T-cell (primary cell): Measurements from ENCODE around the gene EDN1. TPM values are rescaled to one million over a fixed set of nuclear protein-coding genes. Genes with fewer than 3 reads are reported as not detected.
A peak's percentile ranks its signal among the peaks of the same experiment; 100 is the strongest.

Experiments
- ATAC-seq, 4 experiments: fragments of 200-7000 bp in 3 of 4; fragments of 150-1000 bp in 1 of 4; cut with Tn5 transposase; replicated peaks in 1 of 4; 1 replicate in 3 of 4; 2 replicates in 1 of 4; pipeline ENCODE4 v1.10.0; 2021; ENCODE audit warnings: moderate library complexity in 3 of 4, mild to moderate bottlenecking in 2 of 4, moderate number of reproducible peaks in 1 of 4
- CTCF ChIA-PET, 2 donors: fragments of 300-600 bp; sonication (Branson Sonifier 250); formaldehyde crosslinking; loops; one replicate each; lab custom pipeline; 2022; ENCODE audit warnings: antibody characterized with exemption in 2 of 2; lab: Charles Lee
- POLR2A ChIA-PET, 2 donors: fragments of 300-600 bp; sonication (Branson Sonifier 250); formaldehyde crosslinking; loops; one replicate each; lab custom pipeline; 2022; ENCODE audit warnings: antibody characterized with exemption in 2 of 2; lab: Charles Lee
- DNase-seq, 35 experiments: peaks; one replicate each; pipeline versions ENCODE4 v3.0.0 to v3.0.0-alpha.2; 2013 to 2023
- H3K27ac ChIP-seq: one replicate; pipeline ENCODE4 v1.5.1; 2013; ENCODE audit warnings: low read length
- H3K27me3 ChIP-seq, 2 experiments: replicated peaks in 1 of 2; 1 replicate in 1 of 2; 2 replicates in 1 of 2; pipeline versions ENCODE4 v1.6.1 to v1.7.0; 2013; ENCODE audit warnings: low read length in 1 of 2, mixed read lengths in 1 of 2; ENCODE audit not compliant: control insufficient read depth in 2 of 2, insufficient read depth in 2 of 2; ENCODE audit errors: extremely low read depth in 1 of 2
- H3K36me3 ChIP-seq, 2 donors: 1 replicate in 1 of 2; 2 replicates in 1 of 2; pipeline versions ENCODE4 v1.6.1 to v1.7.0; 2013; ENCODE audit warnings: low read length in 1 of 2; ENCODE audit not compliant: control insufficient read depth in 2 of 2, insufficient read depth in 1 of 2; ENCODE audit errors: extremely low read depth in 1 of 2
- H3K4me1 ChIP-seq, 2 experiments: 1 replicate in 1 of 2; 2 replicates in 1 of 2; pipeline versions ENCODE4 v1.6.1 to v1.7.0; 2013; ENCODE audit warnings: low read length in 2 of 2, mixed read lengths in 1 of 2; ENCODE audit not compliant: insufficient read depth in 2 of 2, control insufficient read depth in 1 of 2; ENCODE audit errors: extremely low read depth in 1 of 2
- H3K4me3 ChIP-seq, 2 donors: 1 replicate in 1 of 2; 2 replicates in 1 of 2; pipeline versions ENCODE4 v1.5.1 to v1.7.0; 2013; ENCODE audit warnings: mild to moderate bottlenecking in 2 of 2, low read length in 1 of 2, moderate library complexity in 1 of 2; ENCODE audit not compliant: control insufficient read depth in 1 of 2; ENCODE audit errors: extremely low read depth in 1 of 2
- H3K9me3 ChIP-seq: 2 replicates; pipeline ENCODE4 v1.7.0; 2013
- H3K27ac Mint-ChIP-seq, 2 donors: one replicate each; pipeline ENCODE4 v1.8.0; 2020 to 2021; ENCODE audit warnings: mild to moderate bottlenecking in 2 of 2, mixed read lengths in 2 of 2
- H3K27me3 Mint-ChIP-seq, 2 donors: one replicate each; pipeline ENCODE4 v1.8.0; 2021 to 2022; ENCODE audit warnings: mixed read lengths in 2 of 2
- H3K36me3 Mint-ChIP-seq: one replicate; pipeline ENCODE4 v1.8.0; 2021; ENCODE audit warnings: mixed read lengths
- H3K4me1 Mint-ChIP-seq, 3 donors: one replicate each; pipeline ENCODE4 v1.8.0; 2020 to 2022; ENCODE audit warnings: mixed read lengths in 3 of 3, mild to moderate bottlenecking in 1 of 3
- H3K4me3 Mint-ChIP-seq, 3 donors: one replicate each; pipeline ENCODE4 v1.8.0; 2020 to 2022; ENCODE audit warnings: mild to moderate bottlenecking in 3 of 3, mixed read lengths in 3 of 3, moderate library complexity in 3 of 3
- H3K9me3 Mint-ChIP-seq, 3 donors: one replicate each; pipeline ENCODE4 v1.8.0; 2020 to 2022; ENCODE audit warnings: mixed read lengths in 3 of 3
- WGBS: methylation state at CpG from one replicate; pipeline ENCODE4 v1.1.5; 2013; ENCODE audit warnings: missing lambda C conversion rate; ENCODE audit not compliant: insufficient coverage; 5-methylcytosine and 5-hydroxymethylcytosine counted together
- total RNA-seq, 35 experiments: library from RNA in 6 of 35; stranded (reverse) in 6 of 35; fragments of 120-200 nt in 1 of 35; gene quantifications; one replicate each; pipeline versions ENCODE4 v1.2.1 to v1.2.4 and lab custom pipeline; 2013 to 2026

EDN1 gene
- total RNA-seq, 5 donors from 2014 or later (not counting 1 experiment from before 2014, with no cell fraction given): 0.44 to 1.2 (median 0.79) TPM

DNA sequence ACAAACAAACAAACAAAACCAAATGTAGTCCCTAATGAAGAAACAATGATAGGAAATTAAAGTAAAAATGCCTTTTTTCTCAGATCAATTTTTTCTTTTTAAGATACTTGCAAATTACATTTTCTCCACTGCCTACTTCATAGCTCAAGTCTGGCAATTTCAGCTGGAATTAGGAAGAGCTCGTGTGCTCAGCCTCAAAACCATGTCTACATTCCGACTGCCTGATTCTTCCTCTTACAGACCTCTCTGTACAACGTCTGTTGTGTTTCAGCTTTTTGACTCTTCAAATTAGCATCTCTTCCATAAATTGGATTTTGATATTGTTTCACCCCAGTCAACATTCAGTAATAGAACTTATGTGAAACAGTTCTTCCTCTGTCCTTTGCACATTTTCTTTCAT is 9.3 kb upstream of the EDN1 start:
- peaks cover 0 to 3% of the 10 kb centered on the region in 2 experiments for H3K27me3 ChIP-seq
- no peaks in the 10 kb centered on the region for H3K9me3 Mint-ChIP-seq
- ChIA-PET CTCF (interaction anchor here in 1 of 2 donors (1.0 kb wide), 1 partner anchor 9 kb away, joined by 3 read pairs; the partner anchor contains the start of gene EDN1), POLR2A (no interaction called here)
- no peak overlapping the region for H3K4me3 Mint-ChIP-seq
- H3K4me1 ChIP-seq: no peaks in the 10 kb centered on the region
- H3K9me3 ChIP-seq: no peaks in the 10 kb centered on the region
- no peak overlapping the region for H3K27ac ChIP-seq
- H3K27me3 Mint-ChIP-seq: peaks cover 9 to 20% of the 10 kb centered on the region in 2 donors
- DNase-seq (no peak), ATAC-seq (no peak)
- H3K27ac Mint-ChIP-seq: no peak overlapping the region
- no peak overlapping the region for H3K4me3 ChIP-seq
- 33% methylated on average over 1 of the region's 3 CpGs for WGBS
- no peaks in the 10 kb centered on the region for H3K36me3 Mint-ChIP-seq
- peaks cover 7 to 12% (median 7%) of the 10 kb centered on the region in 3 donors for H3K4me1 Mint-ChIP-seq
- H3K36me3 ChIP-seq: no peaks in the 10 kb centered on the region

DNA sequence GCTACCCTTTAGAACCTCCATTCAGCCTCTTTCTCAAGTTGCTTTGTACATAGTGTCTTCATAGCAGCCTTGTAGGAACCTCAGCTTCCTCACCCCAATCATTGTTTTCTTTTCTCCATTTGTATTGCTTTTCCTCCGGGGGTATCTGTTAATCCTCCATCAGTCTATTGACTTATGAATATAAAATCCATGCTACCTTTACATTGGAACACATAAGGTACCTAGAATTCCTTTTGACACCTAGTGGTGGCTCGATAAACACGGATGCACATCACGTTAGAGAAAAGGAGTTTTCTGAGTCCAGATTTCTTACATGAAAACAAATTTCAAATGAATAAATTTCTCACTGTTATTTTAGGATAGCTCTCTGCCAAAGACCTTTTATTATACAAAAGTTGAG is 6.3 kb upstream of the EDN1 start:
- DNase-seq (no peak), ATAC-seq (no peak)
- Histone ChIP-seq H3K27me3 (peaks cover 0 to 17% of the 10 kb centered on the region in 2 experiments), H3K27ac (no peak overlapping the region), H3K4me1 (no peaks in the 10 kb centered on the region), H3K4me3 (no peak overlapping the region), H3K9me3 (no peaks in the 10 kb centered on the region), H3K36me3 (no peaks in the 10 kb centered on the region)
- ChIA-PET CTCF (no interaction called here), POLR2A (no interaction called here)
- no peaks in the 10 kb centered on the region for H3K36me3 Mint-ChIP-seq
- WGBS: no CpG with 5 or more reads among the region's 4 CpGs
- H3K27ac Mint-ChIP-seq: no peak overlapping the region
- peaks cover 7 to 11% (median 7%) of the 10 kb centered on the region in 3 donors for H3K4me1 Mint-ChIP-seq
- no peak overlapping the region for H3K4me3 Mint-ChIP-seq
- H3K27me3 Mint-ChIP-seq: peaks cover 0 to 23% of the 10 kb centered on the region in 2 donors
- H3K9me3 Mint-ChIP-seq: no peaks in the 10 kb centered on the region

DNA sequence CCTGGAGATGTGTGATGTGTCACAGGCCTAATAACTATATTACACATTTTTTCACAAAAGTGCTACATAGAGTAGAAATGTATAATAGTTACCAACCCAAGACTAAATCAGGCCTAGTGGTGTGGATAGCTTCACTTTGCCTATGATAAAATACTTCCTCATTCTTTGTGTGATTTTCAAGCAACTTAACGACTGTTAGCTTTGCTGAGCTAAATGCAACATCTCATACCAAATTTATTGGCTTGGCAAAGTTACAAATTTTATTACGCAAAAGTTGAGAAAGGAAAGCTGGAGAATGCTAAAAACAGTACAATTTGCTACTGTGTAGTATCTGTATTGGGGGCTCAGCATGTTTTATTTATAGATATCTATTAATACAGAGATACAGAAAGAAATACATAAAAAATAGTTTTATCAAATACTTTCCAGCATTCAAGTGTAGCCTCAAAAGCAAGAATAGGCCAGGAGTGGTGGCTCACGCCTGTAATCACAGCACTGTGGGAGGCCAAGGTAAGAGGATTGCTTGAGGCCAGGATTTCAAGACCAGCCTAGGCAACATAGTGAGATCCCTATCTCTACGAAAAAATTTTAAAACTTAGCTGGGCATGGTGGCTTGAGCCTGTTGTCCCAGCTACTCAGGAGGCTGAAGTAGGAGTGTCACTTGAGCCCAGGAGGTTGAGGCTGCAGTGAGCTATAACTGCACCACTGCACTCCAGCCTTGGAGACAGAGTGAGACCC is 3.6 kb upstream of the EDN1 start:
- Histone ChIP-seq H3K9me3 (no peaks in the 10 kb centered on the region), H3K4me1 (peaks cover 0 to 11% of the 10 kb centered on the region in 2 experiments), H3K27me3 (peaks cover 0 to 32% of the 10 kb centered on the region in 2 experiments), H3K36me3 (no peaks in the 10 kb centered on the region), H3K4me3 (no peak overlapping the region), H3K27ac (no peak overlapping the region)
- Mint-ChIP-seq H3K4me3 (no peak overlapping the region), H3K27ac (no peak overlapping the region), H3K27me3 (peaks cover 4 to 40% of the 10 kb centered on the region in 2 donors), H3K4me1 (peaks cover 13 to 19% (median 16%) of the 10 kb centered on the region in 3 donors), H3K9me3 (no peaks in the 10 kb centered on the region), H3K36me3 (no peaks in the 10 kb centered on the region)
- no peak for ATAC-seq
- CTCF ChIA-PET: interaction anchor here in 1 of 2 donors (0.7 kb wide), 3 partner anchors 24 to 571 kb away, joined by 3 to 5 read pairs (median 4); no protein-coding TSS in a partner anchor
- POLR2A ChIA-PET: no interaction called here
- WGBS: 100% methylated on average over 1 of the region's 4 CpGs
- no peak for DNase-seq

DNA sequence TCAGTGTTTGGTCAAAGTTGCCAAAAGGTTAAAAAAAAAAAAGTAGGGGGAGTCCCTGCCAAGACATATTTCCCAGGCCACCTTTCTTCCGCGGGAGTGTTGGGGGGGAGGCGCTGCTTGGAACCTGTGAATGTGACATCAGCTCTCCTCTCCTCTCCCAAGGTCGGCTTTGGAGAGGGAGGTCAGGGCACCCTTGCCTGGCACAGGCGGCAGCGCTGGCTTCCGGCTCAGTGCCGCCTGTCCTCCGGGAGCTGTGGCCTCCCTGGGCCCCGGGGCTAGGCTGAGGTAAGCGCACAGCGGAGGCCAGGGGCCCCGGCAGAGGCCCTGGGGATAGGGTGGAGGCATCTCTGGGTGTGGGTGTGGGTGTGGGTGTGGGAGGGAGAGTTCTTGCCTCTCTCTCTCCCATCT is 1.9 kb upstream of the EDN1 start:
- Mint-ChIP-seq H3K9me3 (no peaks in the 10 kb centered on the region), H3K4me3 (no peak overlapping the region), H3K4me1 (peaks cover 13 to 19% (median 16%) of the 10 kb centered on the region in 3 donors), H3K27me3 (peaks cover 21 to 48% of the 10 kb centered on the region in 2 donors), H3K27ac (no peak overlapping the region), H3K36me3 (no peaks in the 10 kb centered on the region)
- H3K9me3 ChIP-seq: no peaks in the 10 kb centered on the region
- H3K27me3 ChIP-seq: peaks cover 5 to 41% of the 10 kb centered on the region in 2 experiments
- ChIA-PET CTCF (no interaction called here), POLR2A (no interaction called here)
- DNase-seq: no peak
- H3K36me3 ChIP-seq: no peaks in the 10 kb centered on the region
- WGBS: 92% methylated on average over 5 of the region's 13 CpGs
- peaks cover 0 to 11% of the 10 kb centered on the region in 2 experiments for H3K4me1 ChIP-seq
- H3K27ac ChIP-seq: no peak overlapping the region
- H3K4me3 ChIP-seq: no peak overlapping the region
- no peak for ATAC-seq

DNA sequence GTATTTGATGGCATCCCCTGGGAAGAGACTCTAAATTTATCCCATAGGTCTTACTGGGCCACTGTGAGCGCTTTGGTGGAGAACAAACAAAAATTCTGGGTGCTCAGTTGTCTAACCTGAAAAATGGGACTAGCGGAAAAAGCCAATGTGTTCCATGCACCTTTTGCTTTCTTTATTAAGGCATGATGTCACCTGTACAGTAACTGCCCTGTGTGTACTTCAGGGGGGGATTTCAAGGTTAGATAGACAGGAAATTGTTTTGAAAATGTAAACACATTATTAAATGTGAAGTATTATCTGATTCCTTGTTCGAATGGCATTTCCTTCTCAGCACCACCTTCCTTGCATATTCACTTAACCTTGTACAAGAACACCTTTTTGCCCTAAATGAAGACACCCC is 1.2 kb upstream of the EDN1 start:
- H3K27me3 Mint-ChIP-seq: peaks cover 25 to 47% of the 10 kb centered on the region in 2 donors
- no peak for DNase-seq
- H3K36me3 Mint-ChIP-seq: no peaks in the 10 kb centered on the region
- no peak overlapping the region for H3K27ac ChIP-seq
- H3K27ac Mint-ChIP-seq: no peak overlapping the region
- peaks cover 5 to 41% of the 10 kb centered on the region in 2 experiments for H3K27me3 ChIP-seq
- no peak for ATAC-seq
- no peaks in the 10 kb centered on the region for H3K9me3 ChIP-seq
- H3K4me1 ChIP-seq: peaks cover 0 to 11% of the 10 kb centered on the region in 2 experiments
- H3K4me3 Mint-ChIP-seq: peak overlapping the region in 2 of 3 donors; percentile 84 to 88
- POLR2A ChIA-PET: no interaction called here
- H3K4me1 Mint-ChIP-seq: peaks cover 13 to 19% (median 16%) of the 10 kb centered on the region in 3 donors
- CTCF ChIA-PET: interaction anchor here (0.6 to 1.8 kb wide), 7 partner anchors 12 to 633 kb away, joined by 3 to 10 read pairs (median 4); no protein-coding TSS in a partner anchor
- H3K9me3 Mint-ChIP-seq: no peaks in the 10 kb centered on the region
- no peak overlapping the region for H3K4me3 ChIP-seq
- WGBS: 80% methylated on average over 1 of the region's 3 CpGs
- H3K36me3 ChIP-seq: no peaks in the 10 kb centered on the region

DNA sequence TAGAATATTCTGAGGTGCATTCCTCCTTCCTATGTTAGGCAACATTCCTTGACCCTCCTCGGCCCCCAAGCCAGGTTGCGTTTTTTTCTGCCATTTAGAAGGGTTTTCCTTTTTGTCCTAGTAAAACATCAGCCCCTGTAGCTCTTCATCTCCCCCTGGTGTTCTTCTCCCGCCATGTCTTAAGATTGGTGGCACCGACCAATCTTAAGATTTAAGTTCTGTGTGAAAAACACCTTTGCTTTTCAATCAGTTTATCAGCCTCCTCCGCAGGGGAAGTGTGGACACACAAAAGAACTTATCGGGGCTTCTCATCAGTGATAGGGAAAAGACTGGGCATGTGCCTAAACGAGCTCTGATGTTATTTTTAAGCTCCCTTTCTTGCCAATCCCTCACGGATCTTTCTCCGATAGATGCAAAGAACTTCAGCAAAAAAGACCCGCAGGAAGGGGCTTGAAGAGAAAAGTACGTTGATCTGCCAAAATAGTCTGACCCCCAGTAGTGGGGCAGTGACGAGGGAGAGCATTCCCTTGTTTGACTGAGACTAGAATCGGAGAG is 719 bp upstream of the EDN1 start:
- peaks cover 5 to 41% of the 10 kb centered on the region in 2 experiments for H3K27me3 ChIP-seq
- peak overlapping the region; percentile 29 to 67 for H3K4me3 ChIP-seq
- peak overlapping the region; percentile 84 to 88 (median 85) for H3K4me3 Mint-ChIP-seq
- H3K27me3 Mint-ChIP-seq: peaks cover 25 to 44% of the 10 kb centered on the region in 2 donors
- peaks cover 13 to 19% (median 16%) of the 10 kb centered on the region in 3 donors for H3K4me1 Mint-ChIP-seq
- no peaks in the 10 kb centered on the region for H3K36me3 Mint-ChIP-seq
- 0% methylated on average over 4 of the region's 13 CpGs for WGBS
- H3K27ac ChIP-seq: no peak overlapping the region
- no peaks in the 10 kb centered on the region for H3K36me3 ChIP-seq
- H3K9me3 ChIP-seq: no peaks in the 10 kb centered on the region
- ATAC-seq: peak in 3 of 4 experiments; percentile 54 to 68 (median 66)
- DNase-seq: peak in 27 of 35 experiments; percentile 2 to 57 (median 24)
- CTCF ChIA-PET: interaction anchor here (0.6 to 1.8 kb wide), 13 partner anchors 8 to 634 kb away, joined by 3 to 10 read pairs (median 4); no protein-coding TSS in a partner anchor
- POLR2A ChIA-PET: interaction anchor here in 1 of 2 donors (0.6 kb wide), 2 partner anchors 274 to 278 kb away, joined by 3 read pairs; no protein-coding TSS in a partner anchor
- no peaks in the 10 kb centered on the region for H3K9me3 Mint-ChIP-seq
- no peak overlapping the region for H3K27ac Mint-ChIP-seq
- H3K4me1 ChIP-seq: peaks cover 0 to 11% of the 10 kb centered on the region in 2 experiments
